LNCAP (cell line): Measurements from ENCODE around the gene ANKRD11.

Experiments
- TF ChIP-seq, protein P1 (sequence below): fragments of 450-650 bp; IDR thresholded peaks from 2 replicates; pipeline ENCODE4 v1.5.1; 2017; ENCODE audit warnings: mild to moderate bottlenecking

ANKRD11 gene

DNA sequence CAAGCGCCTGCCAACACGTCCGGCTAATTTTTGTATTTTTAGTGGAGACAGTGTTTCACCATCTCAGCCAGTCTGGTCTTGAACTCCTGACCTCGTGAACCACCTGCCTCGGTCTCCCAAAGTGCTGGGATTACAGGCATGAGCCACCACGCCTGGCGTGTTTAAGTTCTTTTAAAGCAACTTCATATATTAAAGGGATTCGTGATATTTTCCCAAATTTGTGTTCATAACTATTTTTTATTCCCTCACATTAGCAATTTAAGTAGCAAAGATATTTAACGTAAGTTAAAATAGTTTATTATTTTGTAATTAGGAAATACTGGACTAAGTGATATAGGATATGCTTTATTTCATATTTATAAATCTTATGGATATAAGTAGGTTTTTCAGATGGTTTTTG is 22.1 kb upstream of the ANKRD11 start:
- TF ChIP-seq, protein P1, sequence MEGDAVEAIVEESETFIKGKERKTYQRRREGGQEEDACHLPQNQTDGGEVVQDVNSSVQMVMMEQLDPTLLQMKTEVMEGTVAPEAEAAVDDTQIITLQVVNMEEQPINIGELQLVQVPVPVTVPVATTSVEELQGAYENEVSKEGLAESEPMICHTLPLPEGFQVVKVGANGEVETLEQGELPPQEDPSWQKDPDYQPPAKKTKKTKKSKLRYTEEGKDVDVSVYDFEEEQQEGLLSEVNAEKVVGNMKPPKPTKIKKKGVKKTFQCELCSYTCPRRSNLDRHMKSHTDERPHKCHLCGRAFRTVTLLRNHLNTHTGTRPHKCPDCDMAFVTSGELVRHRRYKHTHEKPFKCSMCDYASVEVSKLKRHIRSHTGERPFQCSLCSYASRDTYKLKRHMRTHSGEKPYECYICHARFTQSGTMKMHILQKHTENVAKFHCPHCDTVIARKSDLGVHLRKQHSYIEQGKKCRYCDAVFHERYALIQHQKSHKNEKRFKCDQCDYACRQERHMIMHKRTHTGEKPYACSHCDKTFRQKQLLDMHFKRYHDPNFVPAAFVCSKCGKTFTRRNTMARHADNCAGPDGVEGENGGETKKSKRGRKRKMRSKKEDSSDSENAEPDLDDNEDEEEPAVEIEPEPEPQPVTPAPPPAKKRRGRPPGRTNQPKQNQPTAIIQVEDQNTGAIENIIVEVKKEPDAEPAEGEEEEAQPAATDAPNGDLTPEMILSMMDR = no peak

DNA sequence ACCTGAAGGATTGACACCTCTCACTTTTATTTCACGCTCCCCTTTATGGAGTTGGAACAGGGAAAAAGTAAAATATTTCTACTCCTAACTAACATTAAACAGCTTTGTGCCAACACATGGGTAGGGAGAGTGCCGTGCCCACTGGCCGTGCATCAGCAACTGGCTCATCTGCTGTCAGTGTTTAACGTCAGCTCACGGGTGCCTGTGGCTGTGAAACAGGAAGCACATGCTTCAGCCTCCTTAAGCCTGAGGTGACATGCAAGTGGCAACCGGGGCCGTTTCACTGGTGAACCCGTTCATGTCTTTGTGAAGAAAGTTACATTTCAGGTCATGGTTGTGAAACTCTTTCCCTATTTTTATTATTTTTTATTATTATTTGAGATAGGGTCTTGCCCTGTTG is 21.0 kb upstream of the ANKRD11 start:
- TF ChIP-seq, protein P1 = no peak

DNA sequence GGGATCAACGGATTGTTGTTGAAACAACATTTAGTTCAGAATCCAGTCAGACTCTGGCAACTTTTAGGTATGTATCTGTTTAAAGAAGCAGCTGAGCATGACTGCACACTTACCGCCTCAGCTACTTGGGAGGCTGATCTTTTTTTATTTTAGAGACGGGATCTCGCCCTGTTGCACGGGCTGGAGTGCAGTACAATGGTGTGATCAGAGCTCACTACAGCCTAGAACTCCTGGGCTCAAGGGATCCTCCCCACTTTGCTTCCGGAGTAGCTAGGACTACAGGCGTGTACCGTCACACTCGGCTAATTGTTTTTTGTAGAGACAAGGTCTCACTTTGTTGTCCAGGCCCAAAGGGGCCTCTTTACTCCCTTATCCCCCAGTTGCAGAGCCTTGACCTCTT is 20.2 kb upstream of the ANKRD11 start:
- TF ChIP-seq, protein P1 = no peak

DNA sequence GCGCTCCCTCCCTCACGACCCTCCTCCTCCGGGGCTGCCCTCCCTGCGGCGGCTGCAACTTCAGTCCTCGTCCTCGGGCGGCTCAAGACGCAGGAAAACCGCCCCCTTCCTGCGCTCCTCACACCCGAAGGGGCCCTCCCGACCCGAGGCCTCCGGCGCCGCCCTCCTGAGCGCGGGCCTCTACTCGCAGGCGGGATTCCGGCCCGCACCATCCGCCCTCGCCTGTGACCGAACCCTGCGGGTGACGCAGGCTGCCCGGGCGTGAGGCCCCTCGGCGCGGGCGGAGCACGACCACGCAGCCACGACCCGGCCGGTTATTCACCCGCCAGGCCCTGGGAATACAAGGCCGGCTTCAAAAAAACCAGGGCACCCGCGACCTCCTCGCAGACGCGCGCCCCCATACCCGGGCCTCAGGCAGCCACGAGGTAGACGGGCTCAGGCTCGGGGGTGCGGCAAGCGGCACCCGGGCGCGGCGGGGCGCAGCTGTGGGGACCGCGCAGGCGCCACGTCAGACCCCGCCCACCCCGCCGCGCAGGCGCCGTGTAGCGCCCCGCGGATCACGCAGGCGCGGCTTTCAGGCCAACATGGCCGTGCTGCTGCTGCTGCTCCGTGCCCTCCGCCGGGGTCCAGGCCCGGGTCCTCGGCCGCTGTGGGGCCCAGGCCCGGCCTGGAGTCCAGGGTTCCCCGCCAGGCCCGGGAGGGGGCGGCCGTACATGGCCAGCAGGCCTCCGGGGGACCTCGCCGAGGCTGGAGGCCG is 17.7 kb upstream of the ANKRD11 start, which contains the start of gene SPG7:
Gene SPG7 (plus strand): TSS at position 570 of the 757 bp plus-strand sequence. CDS start 15 bp downstream, at position 585.
- TF ChIP-seq, protein P1 = no peak

DNA sequence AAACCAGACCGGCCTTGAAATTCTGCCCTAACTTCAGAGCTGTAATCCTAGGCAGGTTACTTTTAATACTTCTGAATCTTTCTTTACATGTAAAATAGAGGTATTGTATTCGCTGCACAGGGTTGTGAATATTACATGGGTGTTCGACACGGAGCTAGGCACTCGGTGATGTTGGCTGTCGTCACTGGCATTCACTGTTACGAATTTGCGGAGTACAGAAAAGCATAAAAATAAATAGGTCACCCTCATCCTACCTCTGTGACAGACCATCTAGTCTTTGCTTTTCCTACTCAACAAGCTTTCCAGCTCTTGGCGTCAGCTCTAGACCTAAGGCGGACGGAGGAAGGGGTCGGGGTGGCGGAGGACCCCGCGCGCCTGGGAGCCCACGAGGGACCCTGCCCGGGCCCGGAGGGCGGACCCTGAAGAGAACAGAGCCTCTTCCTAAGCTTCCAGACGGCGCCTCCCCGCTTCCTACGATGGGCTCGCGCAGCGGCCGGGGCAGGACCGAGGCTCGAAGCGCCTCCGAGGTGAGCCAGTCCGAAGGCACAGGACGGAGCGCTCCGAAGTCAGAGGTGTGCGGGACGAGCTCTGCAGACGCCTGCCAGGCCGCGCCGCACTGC is 17.0 kb upstream of the ANKRD11 start:
- TF ChIP-seq, protein P1 = no peak

DNA sequence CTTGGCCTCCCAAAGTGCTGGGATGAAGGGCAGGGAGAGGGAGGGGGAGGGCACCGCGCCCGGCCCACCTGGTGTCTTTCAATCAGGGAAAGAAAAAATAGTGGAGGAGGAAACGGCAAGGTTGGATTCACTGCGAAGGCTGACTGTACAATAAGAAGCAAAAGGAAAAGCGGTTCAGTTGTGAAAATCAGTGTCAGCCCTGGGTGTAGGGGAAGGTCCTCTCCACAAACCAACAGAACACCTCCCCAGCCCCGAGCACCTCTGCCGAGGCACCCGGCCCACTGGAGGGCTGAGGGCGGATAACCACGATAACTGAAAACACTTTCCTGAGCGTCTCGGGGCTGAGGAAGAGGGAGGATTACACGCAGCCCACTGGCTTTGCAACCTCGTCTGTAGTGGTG is 16.4 kb upstream of the ANKRD11 start:
- TF ChIP-seq, protein P1 = no peak

DNA sequence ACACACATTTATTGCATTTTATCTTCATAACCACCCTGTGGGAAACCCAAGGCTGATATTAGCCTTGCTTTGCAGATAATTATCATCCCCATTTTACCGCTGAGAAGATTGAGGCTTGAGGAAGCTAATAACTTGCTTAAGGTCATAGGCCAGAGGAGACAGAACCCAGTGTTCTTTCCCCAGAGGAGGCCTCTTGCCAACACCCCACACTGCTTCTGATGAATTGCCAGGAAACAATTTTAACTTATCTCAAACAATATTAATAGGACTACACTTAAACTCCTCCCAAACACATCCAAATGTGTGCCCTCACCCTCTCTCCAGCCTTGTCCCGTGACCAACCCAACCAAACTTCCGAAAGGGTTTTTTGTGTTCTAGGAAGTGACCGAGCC is 15.7 kb upstream of the ANKRD11 start:
- TF ChIP-seq, protein P1 = no peak
